ENCODE results near the gene RIN3.

DNA sequence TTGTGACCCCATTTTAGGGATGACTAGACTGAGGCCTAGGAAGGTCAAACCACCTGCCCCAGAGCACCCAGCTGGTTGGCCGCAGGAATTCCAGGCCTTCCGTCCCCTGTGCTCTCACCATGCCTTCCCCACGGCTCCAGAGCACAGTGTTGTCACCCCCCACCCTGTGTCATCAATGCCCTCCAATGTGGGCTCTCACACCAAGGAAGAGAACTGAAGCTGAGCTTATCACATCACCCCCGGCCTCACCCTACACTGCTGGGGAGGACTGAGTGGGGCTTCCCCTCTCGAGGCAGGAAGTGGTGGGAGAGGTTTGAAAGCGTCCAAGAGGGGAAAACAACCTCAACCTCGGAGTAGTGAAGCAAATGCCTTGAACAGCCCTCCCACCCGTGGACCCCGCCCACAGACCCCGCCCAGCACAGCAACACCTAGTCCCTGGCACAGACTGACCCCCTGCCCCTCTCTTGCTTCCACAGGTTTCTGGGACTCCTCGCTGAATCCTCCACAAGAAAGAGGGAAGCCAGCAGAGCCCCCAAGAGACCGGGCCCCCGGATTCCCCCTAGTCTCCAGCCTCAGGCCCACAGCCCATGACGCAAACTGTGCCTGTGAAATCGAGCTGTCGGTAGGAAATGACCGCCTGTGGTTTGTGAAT lies 137.7 kb downstream of the RIN3 start:
- TF ChIP-seq, protein P1, sequence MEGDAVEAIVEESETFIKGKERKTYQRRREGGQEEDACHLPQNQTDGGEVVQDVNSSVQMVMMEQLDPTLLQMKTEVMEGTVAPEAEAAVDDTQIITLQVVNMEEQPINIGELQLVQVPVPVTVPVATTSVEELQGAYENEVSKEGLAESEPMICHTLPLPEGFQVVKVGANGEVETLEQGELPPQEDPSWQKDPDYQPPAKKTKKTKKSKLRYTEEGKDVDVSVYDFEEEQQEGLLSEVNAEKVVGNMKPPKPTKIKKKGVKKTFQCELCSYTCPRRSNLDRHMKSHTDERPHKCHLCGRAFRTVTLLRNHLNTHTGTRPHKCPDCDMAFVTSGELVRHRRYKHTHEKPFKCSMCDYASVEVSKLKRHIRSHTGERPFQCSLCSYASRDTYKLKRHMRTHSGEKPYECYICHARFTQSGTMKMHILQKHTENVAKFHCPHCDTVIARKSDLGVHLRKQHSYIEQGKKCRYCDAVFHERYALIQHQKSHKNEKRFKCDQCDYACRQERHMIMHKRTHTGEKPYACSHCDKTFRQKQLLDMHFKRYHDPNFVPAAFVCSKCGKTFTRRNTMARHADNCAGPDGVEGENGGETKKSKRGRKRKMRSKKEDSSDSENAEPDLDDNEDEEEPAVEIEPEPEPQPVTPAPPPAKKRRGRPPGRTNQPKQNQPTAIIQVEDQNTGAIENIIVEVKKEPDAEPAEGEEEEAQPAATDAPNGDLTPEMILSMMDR (conservative IDR thresholded peaks at IDR 0.05 in 1 of 2, IDR thresholded peaks at IDR 0.05 in 1 of 2; ENCODE audit: extremely low read depth in 1 of 2, insufficient read depth in 1 of 2, low read depth in 1 of 2, low read length in 2 of 2), result no peak
- TF ChIP-seq EZH2 (IDR thresholded peaks at IDR 0.05; ENCODE audit: borderline replicate concordance, low read length), result no peak
